ENCODE measurements around the gene PLPP7. TPM values are rescaled to one million over a fixed set of nuclear protein-coding genes. Genes with fewer than 3 reads are reported as not detected.

Gene PLPP7
- total and polyA plus RNA-seq, 4 donors, result 5.6 to 11.1 (median 8.0) TPM

- H3K9me3 ChIP-seq (ENCODE audit: control insufficient read depth, low read length), result no peaks in the 10 kb centered on the region
- intact Hi-C loops (cut with DNase I), result no loop called here
Observed at GRCh38 chr9:131304676-131305355, 15.3 kb downstream of the PLPP7 start.

GRCh38 chr9:131306397-131307004, 17.0 kb downstream of the PLPP7 start:
- WGBS, 2 donors, result 89 to 91% methylated on average over 14 of the region's 14 CpGs
- H3K9me3 ChIP-seq (ENCODE audit: control insufficient read depth, low read length), result no peaks in the 10 kb centered on the region
- H3K27me3 ChIP-seq (ENCODE audit: control insufficient read depth in 1 of 2, insufficient read depth in 2 of 2, low read length in 1 of 2), result no peaks in the 10 kb centered on the region
- H3K4me1 ChIP-seq (ENCODE audit: control insufficient read depth in 1 of 2, insufficient read depth in 2 of 2, low read length in 2 of 2), result no peaks in the 10 kb centered on the region
- no peak overlapping the region for H3K27ac ChIP-seq (ENCODE audit: low read depth in 1 of 2, low read length in 2 of 2)
- intact Hi-C loops (cut with DNase I), result no loop called here
- no peak for DNase-seq
- no peaks in the 10 kb centered on the region for H3K36me3 ChIP-seq (ENCODE audit: control insufficient read depth in 1 of 2, insufficient read depth in 2 of 2, low read length in 1 of 2)
- no peak for ATAC-seq (ENCODE audit: low FRiP score)
- H3K4me3 ChIP-seq (ENCODE audit: low read length in 2 of 2), result no peak overlapping the region

More at GRCh38 chr9:131304676-131305355, 15.3 kb downstream of the PLPP7 start:
- H3K27ac ChIP-seq (ENCODE audit: low read depth in 1 of 2, low read length in 2 of 2), result no peak overlapping the region
- H3K36me3 ChIP-seq (ENCODE audit: control insufficient read depth in 1 of 2, insufficient read depth in 2 of 2, low read length in 1 of 2), result no peaks in the 10 kb centered on the region
- no peak overlapping the region for H3K4me3 ChIP-seq (ENCODE audit: low read length in 2 of 2)
- H3K27me3 ChIP-seq (ENCODE audit: control insufficient read depth in 1 of 2, insufficient read depth in 2 of 2, low read length in 1 of 2), result no peaks in the 10 kb centered on the region
- no peaks in the 10 kb centered on the region for H3K4me1 ChIP-seq (ENCODE audit: control insufficient read depth in 1 of 2, insufficient read depth in 2 of 2, low read length in 2 of 2)
- ATAC-seq (ENCODE audit: low FRiP score), result no peak
- no peak for DNase-seq
- 80 to 83% methylated on average over 19 of the region's 19 CpGs for WGBS, 2 donors

- Histone ChIP-seq H3K4me3 (ENCODE audit: low read length in 2 of 2) (no peak overlapping the region), H3K27me3 (ENCODE audit: control insufficient read depth in 1 of 2, insufficient read depth in 2 of 2, low read length in 1 of 2) (no peaks in the 10 kb centered on the region), H3K36me3 (ENCODE audit: control insufficient read depth in 1 of 2, insufficient read depth in 2 of 2, low read length in 1 of 2) (no peaks in the 10 kb centered on the region), H3K9me3 (ENCODE audit: control insufficient read depth, low read length) (no peaks in the 10 kb centered on the region), H3K4me1 (ENCODE audit: control insufficient read depth in 1 of 2, insufficient read depth in 2 of 2, low read length in 2 of 2) (no peaks in the 10 kb centered on the region), H3K27ac (ENCODE audit: low read depth in 1 of 2, low read length in 2 of 2) (no peak overlapping the region)
- 91 to 95% methylated on average over 31 of the region's 31 CpGs for WGBS, 2 donors
- no peak for ATAC-seq (ENCODE audit: low FRiP score)
- intact Hi-C loops (cut with DNase I), result no loop called here
- no peak for DNase-seq
Observed at GRCh38 chr9:131307974-131308373, 18.5 kb downstream of the PLPP7 start.

GRCh38 chr9:131308452-131308851, 18.9 kb downstream of the PLPP7 start:
- Histone ChIP-seq H3K27me3 (ENCODE audit: control insufficient read depth in 1 of 2, insufficient read depth in 2 of 2, low read length in 1 of 2) (no peaks in the 10 kb centered on the region), H3K36me3 (ENCODE audit: control insufficient read depth in 1 of 2, insufficient read depth in 2 of 2, low read length in 1 of 2) (no peaks in the 10 kb centered on the region), H3K4me3 (ENCODE audit: low read length in 2 of 2) (no peak overlapping the region), H3K27ac (ENCODE audit: low read depth in 1 of 2, low read length in 2 of 2) (no peak overlapping the region), H3K4me1 (ENCODE audit: control insufficient read depth in 1 of 2, insufficient read depth in 2 of 2, low read length in 2 of 2) (no peaks in the 10 kb centered on the region), H3K9me3 (ENCODE audit: control insufficient read depth, low read length) (no peaks in the 10 kb centered on the region)
- 91 to 94% methylated on average over 9 to 11 of the region's 11 CpGs for WGBS, 2 donors
- intact Hi-C loops (cut with DNase I), result no loop called here
- ATAC-seq (ENCODE audit: low FRiP score) (no peak), DNase-seq (no peak)

- no peak overlapping the region for H3K4me3 ChIP-seq (ENCODE audit: low read length in 2 of 2)
- H3K27me3 ChIP-seq (ENCODE audit: control insufficient read depth in 1 of 2, insufficient read depth in 2 of 2, low read length in 1 of 2), result no peaks in the 10 kb centered on the region
- H3K9me3 ChIP-seq (ENCODE audit: control insufficient read depth, low read length), result no peaks in the 10 kb centered on the region
- no peaks in the 10 kb centered on the region for H3K36me3 ChIP-seq (ENCODE audit: control insufficient read depth in 1 of 2, insufficient read depth in 2 of 2, low read length in 1 of 2)
- H3K4me1 ChIP-seq (ENCODE audit: control insufficient read depth in 1 of 2, insufficient read depth in 2 of 2, low read length in 2 of 2), result no peaks in the 10 kb centered on the region
- no peak for DNase-seq
- H3K27ac ChIP-seq (ENCODE audit: low read depth in 1 of 2, low read length in 2 of 2), result no peak overlapping the region
- intact Hi-C loops (cut with DNase I), result no loop called here
- 81 to 87% methylated on average over 17 of the region's 17 CpGs for WGBS, 2 donors
- ATAC-seq (ENCODE audit: low FRiP score), result no peak
Observed at GRCh38 chr9:131308906-131309529, 19.5 kb downstream of the PLPP7 start.

GRCh38 chr9:131309530-131310276, 20.2 kb downstream of the PLPP7 start:
- intact Hi-C loops (cut with DNase I), result no loop called here
- no peaks in the 10 kb centered on the region for H3K36me3 ChIP-seq (ENCODE audit: control insufficient read depth in 1 of 2, insufficient read depth in 2 of 2, low read length in 1 of 2)
- 88% methylated on average over 17 to 18 of the region's 18 CpGs for WGBS, 2 donors
- no peak for DNase-seq
- H3K4me3 ChIP-seq (ENCODE audit: low read length in 2 of 2), result no peak overlapping the region
- H3K4me1 ChIP-seq (ENCODE audit: control insufficient read depth in 1 of 2, insufficient read depth in 2 of 2, low read length in 2 of 2), result no peaks in the 10 kb centered on the region
- no peak overlapping the region for H3K27ac ChIP-seq (ENCODE audit: low read depth in 1 of 2, low read length in 2 of 2)
- ATAC-seq (ENCODE audit: low FRiP score), result no peak
- H3K9me3 ChIP-seq (ENCODE audit: control insufficient read depth, low read length), result no peaks in the 10 kb centered on the region
- H3K27me3 ChIP-seq (ENCODE audit: control insufficient read depth in 1 of 2, insufficient read depth in 2 of 2, low read length in 1 of 2), result no peaks in the 10 kb centered on the region

- H3K4me3 ChIP-seq (ENCODE audit: low read length in 2 of 2), result no peak overlapping the region
- no peak overlapping the region for H3K27ac ChIP-seq (ENCODE audit: low read depth in 1 of 2, low read length in 2 of 2)
- no peaks in the 10 kb centered on the region for H3K27me3 ChIP-seq (ENCODE audit: control insufficient read depth in 1 of 2, insufficient read depth in 2 of 2, low read length in 1 of 2)
- H3K4me1 ChIP-seq (ENCODE audit: control insufficient read depth in 1 of 2, insufficient read depth in 2 of 2, low read length in 2 of 2), result no peaks in the 10 kb centered on the region
- intact Hi-C loops (cut with DNase I), result no loop called here
- 34 to 36% methylated on average over 20 of the region's 20 CpGs for WGBS, 2 donors
- DNase-seq (no peak), ATAC-seq (ENCODE audit: low FRiP score) (no peak)
- no peaks in the 10 kb centered on the region for H3K9me3 ChIP-seq (ENCODE audit: control insufficient read depth, low read length)
- no peaks in the 10 kb centered on the region for H3K36me3 ChIP-seq (ENCODE audit: control insufficient read depth in 1 of 2, insufficient read depth in 2 of 2, low read length in 1 of 2)
Observed at GRCh38 chr9:131310833-131311554, 21.5 kb downstream of the PLPP7 start.

GRCh38 chr9:131312246-131312645, 22.7 kb downstream of the PLPP7 start:
- no peak for DNase-seq
- no peaks in the 10 kb centered on the region for H3K4me1 ChIP-seq (ENCODE audit: control insufficient read depth in 1 of 2, insufficient read depth in 2 of 2, low read length in 2 of 2)
- intact Hi-C loops (cut with DNase I), result no loop called here
- no peak for ATAC-seq (ENCODE audit: low FRiP score)
- H3K9me3 ChIP-seq (ENCODE audit: control insufficient read depth, low read length), result no peaks in the 10 kb centered on the region
- H3K27me3 ChIP-seq (ENCODE audit: control insufficient read depth in 1 of 2, insufficient read depth in 2 of 2, low read length in 1 of 2), result no peaks in the 10 kb centered on the region
- 78 to 80% methylated on average over 9 of the region's 9 CpGs for WGBS, 2 donors
- no peak overlapping the region for H3K4me3 ChIP-seq (ENCODE audit: low read length in 2 of 2)
- no peak overlapping the region for H3K27ac ChIP-seq (ENCODE audit: low read depth in 1 of 2, low read length in 2 of 2)
- H3K36me3 ChIP-seq (ENCODE audit: control insufficient read depth in 1 of 2, insufficient read depth in 2 of 2, low read length in 1 of 2), result no peaks in the 10 kb centered on the region

Measured in aorta (tissue), 5 donors.